ENCODE measurements around the gene U2AF1L4. TPM values are rescaled to one million over a fixed set of nuclear protein-coding genes. Genes with fewer than 3 reads are reported as not detected.

The U2AF1L4 gene
- total and polyA plus RNA-seq, 2 of the 4 experiments (the other 2 are of a cell fraction), result 6.1 to 15.0 TPM

- BruUV-seq (replicated peaks), result no TSS peak
- Histone ChIP-seq H3K4me3 (ENCODE audit: insufficient read depth, low read depth, low read length) (no peak overlapping the region), H2AK5ac (ENCODE audit: low read depth, low read length) (no peak overlapping the region), H3K27ac (ENCODE audit: insufficient read depth, low read length) (no peak overlapping the region), H3K4me2 (ENCODE audit: low read depth, low read length) (no peak overlapping the region), H3K9ac (ENCODE audit: low read depth, low read length) (no peak overlapping the region), H3K27me3 (ENCODE audit: control insufficient read depth, insufficient read depth, low read length) (no peaks in the 10 kb centered on the region), H2BK15ac (ENCODE audit: low read depth, low read length) (no peak overlapping the region), H3K4me1 (ENCODE audit: control insufficient read depth, insufficient read depth, low read length) (no peaks in the 10 kb centered on the region), H3K14ac (replicated peaks; ENCODE audit: low read depth, low read length) (no peak overlapping the region), H3K23ac (ENCODE audit: low read depth, low read length) (no peak overlapping the region), H3K79me1 (ENCODE audit: low read depth in 1 of 2, low read length in 2 of 2) (no peaks in the 10 kb centered on the region), H2BK5ac (ENCODE audit: low read depth, low read length, poor library complexity, severe bottlenecking) (no peak overlapping the region), H2BK20ac (ENCODE audit: low read depth, low read length) (no peak overlapping the region), H3K56ac (ENCODE audit: extremely low read depth, insufficient read depth, low read length) (no peak overlapping the region), H4K8ac (ENCODE audit: low read depth in 2 of 2, low read length in 2 of 2) (no peak overlapping the region), H2AFZ (replicated peaks; ENCODE audit: low read length, poor library complexity) (no peak overlapping the region), H3K18ac (ENCODE audit: low read depth, low read length) (no peak overlapping the region), H3K9me3 (ENCODE audit: control insufficient read depth, insufficient read depth, low read length) (no peaks in the 10 kb centered on the region), H3K9me1 (ENCODE audit: insufficient read depth, low read length) (no peaks in the 10 kb centered on the region), H4K5ac (ENCODE audit: low read depth, low read length) (no peak overlapping the region), H3K4ac (ENCODE audit: low read depth, low read length) (no peak overlapping the region), H2AK9ac (replicated peaks; ENCODE audit: low read depth, low read length, poor library complexity) (no peak overlapping the region), H4K20me1 (ENCODE audit: insufficient read depth, low read length) (no peaks in the 10 kb centered on the region), H3K36me3 (ENCODE audit: control insufficient read depth, insufficient read depth, low read length) (no peaks in the 10 kb centered on the region), H4K91ac (ENCODE audit: insufficient read depth, low read depth, low read length) (no peak overlapping the region), H2BK120ac (ENCODE audit: low read depth, low read length) (no peak overlapping the region)
- dilution Hi-C loops (cut with HindIII; ENCODE audit: low sequenced_read_pairs, unreplicated experiment) (no loop called here), intact Hi-C loops (cut with micrococcal nuclease) (no loop called here), in situ Hi-C loops (cut with MboI; ENCODE audit: low sequenced_read_pairs) (no loop called here)
- ATAC-seq (ENCODE audit: low read depth), result no peak
- ChIA-PET POLR2A (ENCODE audit: unreplicated experiment) (no interaction called here), CTCF (interaction anchor here (0.8 kb wide), 1 partner anchor 21 kb away, joined by 8 read pairs; no protein-coding TSS in a partner anchor)
- TF ChIP-seq POLR2A (IDR thresholded peaks at IDR 0.05; ENCODE audit: low read depth, low read length), result no peak
- no peak for TF ChIP-seq MXI1 (IDR thresholded peaks at IDR 0.05; ENCODE audit: borderline replicate concordance, low read depth, low read length)
- TF ChIP-seq FOS (IDR thresholded peaks at IDR 0.05; ENCODE audit: low read depth, low read length), result no peak
- TF ChIP-seq CEBPB (IDR thresholded peaks at IDR 0.05; ENCODE audit: low read depth, low read length), result no peak
- no peak for TF ChIP-seq NFE2L2 (IDR thresholded peaks at IDR 0.05; ENCODE audit: low read depth, low read length)
- TF ChIP-seq SMC3 (IDR thresholded peaks at IDR 0.05; ENCODE audit: low read depth, low read length), result no peak
- no peak for TF ChIP-seq RAD21 (IDR thresholded peaks at IDR 0.05; ENCODE audit: low read length)
- TF ChIP-seq CTCF (conservative IDR thresholded peaks at IDR 0.05; ENCODE audit: low read depth, low read length), result no peak
- TF ChIP-seq CHD1 (IDR thresholded peaks at IDR 0.05; ENCODE audit: low read depth, low read length), result no peak
- no peak for TF ChIP-seq RCOR1 (IDR thresholded peaks at IDR 0.05; ENCODE audit: insufficient replicate concordance, low read length)
- no peak for TF ChIP-seq MAFK (IDR thresholded peaks at IDR 0.05; ENCODE audit: low read depth, low read length)
- no peak for TF ChIP-seq MAZ (IDR thresholded peaks at IDR 0.05; ENCODE audit: borderline replicate concordance, low read depth, low read length)
- no peak for TF ChIP-seq BHLHE40 (IDR thresholded peaks at IDR 0.05; ENCODE audit: low read depth, low read length)
- no peak for TF ChIP-seq ELK1 (IDR thresholded peaks at IDR 0.05; ENCODE audit: borderline replicate concordance, low read depth, low read length)
- TF ChIP-seq USF2 (IDR thresholded peaks at IDR 0.05; ENCODE audit: low read depth, low read length), result no peak
- no peak for TF ChIP-seq RFX5 (IDR thresholded peaks at IDR 0.05; ENCODE audit: low read depth, low read length)
- WGBS, 2 experiments (ENCODE audit: extremely low coverage in 2 of 2, insufficient read length in 1 of 2), result no CpG with 5 or more reads among the region's 1 CpG
- no peak for DNase-seq
These were observed 36.8 kb downstream of the U2AF1L4 start for GRCh38 chr19:35708391-35708790.
